Muscle layer of duodenum (tissue), 2 donors: ENCODE results near the gene CDH13.

Source experiments
- H3K27ac ChIP-seq: one replicate; pipeline ENCODE4 v1.7.0; 2013; ENCODE audit warnings: mild to moderate bottlenecking, low read length
- H3K27me3 ChIP-seq: one replicate; pipeline ENCODE4 v1.7.0; 2013; ENCODE audit warnings: low read depth, mild to moderate bottlenecking, control low read depth, low read length
- H3K36me3 ChIP-seq, 2 donors: one replicate each; pipeline ENCODE4 v1.7.0; 2013; ENCODE audit warnings: low read length in 2 of 2, control low read depth in 1 of 2, mild to moderate bottlenecking in 1 of 2; ENCODE audit not compliant: insufficient read depth in 2 of 2, control insufficient read depth in 1 of 2
- H3K4me1 ChIP-seq, 2 donors: one replicate each; pipeline ENCODE4 v1.7.0; 2013; ENCODE audit warnings: low read length in 2 of 2, mild to moderate bottlenecking in 2 of 2, control low read depth in 1 of 2, moderate library complexity in 1 of 2; ENCODE audit not compliant: insufficient read depth in 2 of 2, control insufficient read depth in 1 of 2
- H3K4me3 ChIP-seq, 2 donors: one replicate each; pipeline ENCODE4 v1.7.0; 2013; ENCODE audit warnings: low read length in 2 of 2, low read depth in 1 of 2, mild to moderate bottlenecking in 1 of 2
- H3K9me3 ChIP-seq, 2 donors: one replicate each; pipeline ENCODE4 v1.7.0; 2013; ENCODE audit warnings: low read length in 2 of 2, control low read depth in 1 of 2, mild to moderate bottlenecking in 1 of 2; ENCODE audit not compliant: control insufficient read depth in 1 of 2
- donor health status: healthy.

Gene CDH13

DNA sequence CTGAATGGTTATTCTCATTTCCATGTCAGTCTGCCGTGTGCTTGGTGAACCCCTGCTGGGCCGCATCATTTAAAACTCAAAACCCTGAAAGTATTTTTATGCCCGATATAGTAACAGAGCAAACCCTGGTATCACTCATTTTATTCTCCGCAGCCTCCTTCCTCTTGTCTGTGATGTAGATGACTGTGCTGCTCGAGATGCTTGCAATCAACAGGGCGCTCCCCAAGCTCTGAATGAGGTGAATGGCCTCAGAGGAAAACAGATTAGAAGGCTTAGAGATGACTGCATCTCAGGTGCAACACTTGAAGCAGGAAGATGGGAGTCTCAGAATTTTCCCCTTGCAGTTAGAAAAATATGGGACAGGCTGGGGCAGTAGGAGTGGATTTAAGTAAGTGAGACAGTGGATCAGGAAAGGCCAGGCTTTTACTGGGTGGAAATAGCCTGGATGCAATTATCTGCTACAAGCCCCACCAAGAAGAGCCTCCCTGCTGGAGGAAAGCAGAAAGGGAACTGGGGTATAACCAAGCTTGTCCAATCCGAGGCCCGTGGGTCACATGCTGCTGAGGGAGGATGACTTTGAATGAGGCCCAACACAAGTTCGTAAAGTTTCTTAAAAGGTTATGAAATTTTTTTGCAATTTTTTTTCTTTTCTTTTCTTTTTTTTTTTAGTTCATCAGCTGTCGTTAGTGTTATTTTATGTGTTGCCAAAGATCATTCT lies 166.9 kb downstream of the CDH13 start:
- H3K27ac ChIP-seq: no peak overlapping the region
- H3K4me3 ChIP-seq: no peak overlapping the region
- H3K36me3 ChIP-seq: no peaks in the 10 kb centered on the region
- no peaks in the 10 kb centered on the region for H3K27me3 ChIP-seq
- H3K9me3 ChIP-seq: no peaks in the 10 kb centered on the region
- no peaks in the 10 kb centered on the region for H3K4me1 ChIP-seq

DNA sequence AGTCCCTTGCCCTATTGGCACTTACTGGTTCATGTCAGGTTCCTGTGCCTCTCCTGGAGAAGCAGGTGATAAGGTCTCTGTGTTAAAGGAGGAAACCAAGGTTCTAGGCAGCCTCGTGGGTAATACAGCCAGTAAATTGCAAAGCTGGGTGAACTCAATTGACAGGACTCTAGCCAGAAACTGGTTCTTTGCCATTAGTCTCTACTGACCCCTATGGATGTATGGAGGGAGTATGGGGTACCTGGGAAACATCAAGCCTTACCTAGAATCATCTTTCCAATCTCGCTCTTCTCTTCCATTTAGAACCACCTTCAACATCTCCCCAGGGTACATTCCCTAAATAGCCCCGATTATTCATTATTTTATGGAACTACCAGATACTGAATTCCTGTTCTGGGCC lies 169.3 kb downstream of the CDH13 start:
- H3K27ac ChIP-seq: no peak overlapping the region
- no peaks in the 10 kb centered on the region for H3K27me3 ChIP-seq
- no peaks in the 10 kb centered on the region for H3K9me3 ChIP-seq
- H3K36me3 ChIP-seq: no peaks in the 10 kb centered on the region
- H3K4me1 ChIP-seq: no peaks in the 10 kb centered on the region
- no peak overlapping the region for H3K4me3 ChIP-seq

DNA sequence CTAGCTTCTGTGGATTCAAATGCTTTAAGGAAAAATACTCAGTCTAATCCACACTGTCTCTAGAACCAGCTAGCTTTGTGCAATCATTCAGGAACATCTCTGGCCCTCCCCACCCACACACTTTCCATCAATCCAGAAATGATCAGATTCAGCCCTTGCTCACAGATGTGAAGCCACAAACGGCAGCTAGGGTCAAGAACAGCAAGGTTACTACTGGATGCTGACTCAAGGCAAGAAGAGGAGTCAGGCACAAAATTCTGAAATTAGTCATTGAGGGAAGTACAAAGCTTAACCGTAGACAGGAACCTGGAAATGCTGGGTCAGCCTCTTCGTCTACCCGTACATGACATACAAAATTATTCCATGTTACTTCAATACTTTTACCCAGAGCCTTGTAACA lies 174.6 kb downstream of the CDH13 start:
- no peaks in the 10 kb centered on the region for H3K9me3 ChIP-seq
- H3K4me3 ChIP-seq: no peak overlapping the region
- H3K27me3 ChIP-seq: no peaks in the 10 kb centered on the region
- no peaks in the 10 kb centered on the region for H3K36me3 ChIP-seq
- no peaks in the 10 kb centered on the region for H3K4me1 ChIP-seq
- H3K27ac ChIP-seq: no peak overlapping the region

DNA sequence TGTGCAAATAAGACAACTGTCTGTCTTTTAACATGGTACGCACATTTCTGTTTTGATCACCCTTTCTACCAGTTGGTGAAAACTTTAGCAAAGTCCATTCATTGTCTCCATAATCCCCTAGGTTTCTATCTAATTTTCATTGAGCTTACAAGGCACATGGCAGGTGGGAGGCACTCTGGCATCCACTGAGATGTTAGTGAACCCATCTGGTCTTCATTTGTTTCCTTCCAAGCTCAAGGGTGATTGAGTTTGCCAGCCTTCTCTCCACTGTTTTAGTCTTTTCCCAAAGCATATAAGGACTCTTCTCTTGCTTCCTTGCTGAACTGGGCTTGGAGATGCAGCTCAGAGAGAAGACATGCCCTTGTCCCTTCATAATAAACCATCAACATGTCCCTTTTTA lies 179.1 kb downstream of the CDH13 start:
- Histone ChIP-seq H3K27ac (no peak overlapping the region), H3K4me1 (no peaks in the 10 kb centered on the region), H3K36me3 (no peaks in the 10 kb centered on the region), H3K27me3 (no peaks in the 10 kb centered on the region), H3K9me3 (no peaks in the 10 kb centered on the region), H3K4me3 (no peak overlapping the region)

DNA sequence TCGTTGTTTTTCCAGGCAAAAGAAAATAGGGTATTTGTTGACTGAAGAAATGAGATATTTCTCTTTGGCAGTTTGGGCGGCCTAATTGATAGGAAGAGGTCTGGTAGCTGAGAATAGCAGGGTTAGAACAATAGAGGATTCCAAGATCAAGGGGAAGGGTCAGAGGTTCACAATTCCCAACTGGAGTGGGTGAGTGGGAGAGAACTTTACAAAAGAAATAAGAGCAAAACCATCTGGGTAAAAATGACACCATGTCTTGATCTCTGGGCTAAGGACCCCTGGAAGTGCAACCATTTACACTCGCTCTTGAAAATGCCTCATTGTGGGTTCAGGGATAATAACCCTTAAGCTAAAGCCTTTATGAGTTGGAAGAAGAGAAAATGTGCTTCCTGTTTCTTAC lies 180.5 kb downstream of the CDH13 start:
- Histone ChIP-seq H3K9me3 (no peaks in the 10 kb centered on the region), H3K36me3 (no peaks in the 10 kb centered on the region), H3K4me3 (no peak overlapping the region), H3K4me1 (no peaks in the 10 kb centered on the region), H3K27ac (no peak overlapping the region), H3K27me3 (no peaks in the 10 kb centered on the region)

DNA sequence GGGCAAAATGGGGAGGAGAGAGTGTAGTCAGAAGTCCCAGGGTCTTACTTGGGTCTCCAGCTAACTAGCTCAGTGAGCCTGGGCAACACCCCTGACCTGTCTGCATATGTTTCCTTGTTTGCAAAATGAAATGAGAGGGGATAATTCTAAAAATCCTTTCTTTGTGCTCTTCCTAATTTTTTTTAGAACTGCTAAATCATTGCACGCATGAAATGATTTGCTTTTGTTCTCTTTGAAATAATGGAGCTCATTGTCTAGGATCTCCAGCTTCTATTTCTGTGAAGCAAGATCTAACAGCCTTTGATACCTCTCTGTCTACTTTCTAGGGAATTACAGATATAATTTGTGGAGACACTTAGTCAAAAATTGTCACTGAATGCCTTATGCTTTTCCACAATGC lies 181.3 kb downstream of the CDH13 start:
- H3K4me3 ChIP-seq: no peak overlapping the region
- no peak overlapping the region for H3K27ac ChIP-seq

DNA sequence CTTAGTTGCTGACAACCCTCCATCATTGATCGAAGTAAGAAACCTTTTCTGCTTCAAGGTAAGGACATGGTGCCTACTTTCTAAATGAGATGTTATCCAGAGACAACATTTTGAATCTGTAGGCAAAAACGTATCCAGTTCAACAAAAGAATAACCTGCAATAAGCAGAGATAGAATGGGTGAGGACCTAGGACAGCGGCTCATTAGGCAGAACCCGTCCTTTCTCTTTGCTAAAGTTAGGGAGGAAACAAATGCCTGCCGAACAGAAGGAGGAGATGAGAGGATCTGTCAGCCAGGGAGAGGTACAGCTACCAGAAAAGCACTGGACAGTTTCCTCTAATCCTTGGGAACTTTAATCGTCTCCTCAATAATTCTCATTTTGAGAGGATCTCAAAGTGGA lies 183.3 kb downstream of the CDH13 start:
- no peaks in the 10 kb centered on the region for H3K36me3 ChIP-seq
- H3K27ac ChIP-seq: no peak overlapping the region
- H3K9me3 ChIP-seq: no peaks in the 10 kb centered on the region
- no peaks in the 10 kb centered on the region for H3K27me3 ChIP-seq
- no peaks in the 10 kb centered on the region for H3K4me1 ChIP-seq
- no peak overlapping the region for H3K4me3 ChIP-seq

More for the DNA sequence above, 181.3 kb downstream of the CDH13 start:
- Histone ChIP-seq H3K36me3 (no peaks in the 10 kb centered on the region), H3K9me3 (no peaks in the 10 kb centered on the region), H3K27me3 (no peaks in the 10 kb centered on the region), H3K4me1 (no peaks in the 10 kb centered on the region)

DNA sequence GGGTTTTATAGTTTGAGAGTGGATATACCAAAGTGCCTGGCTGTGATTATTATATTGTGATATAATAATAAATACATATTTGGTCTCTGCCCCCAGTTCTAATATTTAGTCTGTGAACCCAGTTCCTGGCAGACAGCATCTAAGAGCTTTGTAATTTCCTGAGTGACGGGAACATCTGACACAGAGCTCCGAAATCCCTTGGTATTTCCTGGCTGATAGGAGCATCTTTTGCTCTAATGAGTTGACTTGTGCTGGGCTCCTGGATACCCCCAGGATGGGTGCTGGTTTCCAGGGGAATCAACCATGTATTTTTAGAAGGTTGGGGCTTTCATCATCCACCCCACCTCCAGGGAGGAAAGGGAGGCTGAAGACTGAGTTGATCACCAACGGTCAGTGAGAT lies 187.3 kb downstream of the CDH13 start:
- no peaks in the 10 kb centered on the region for H3K36me3 ChIP-seq
- no peaks in the 10 kb centered on the region for H3K9me3 ChIP-seq
- H3K27me3 ChIP-seq: no peaks in the 10 kb centered on the region
- H3K4me1 ChIP-seq: no peaks in the 10 kb centered on the region
- H3K27ac ChIP-seq: no peak overlapping the region
- no peak overlapping the region for H3K4me3 ChIP-seq

DNA sequence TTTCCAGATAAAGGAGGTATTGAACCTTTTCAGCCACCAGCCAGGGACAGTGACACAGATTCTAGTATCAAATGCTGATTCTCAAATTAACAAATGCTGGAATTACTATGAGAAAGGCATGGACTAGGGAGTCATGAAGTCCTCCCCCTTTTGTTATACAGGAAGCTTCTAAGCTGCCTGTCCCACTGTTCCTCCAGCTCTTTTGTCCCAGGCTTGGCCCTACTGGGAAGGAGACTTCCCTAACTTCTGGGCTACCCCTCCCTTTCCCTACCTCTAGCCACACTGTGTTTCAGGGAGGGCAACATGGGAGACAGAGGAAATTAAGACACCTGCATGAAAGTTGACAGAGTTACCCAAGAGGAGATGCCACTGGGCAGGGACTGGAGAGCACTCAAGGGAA lies 192.5 kb downstream of the CDH13 start:
- H3K27me3 ChIP-seq: no peaks in the 10 kb centered on the region

DNA sequence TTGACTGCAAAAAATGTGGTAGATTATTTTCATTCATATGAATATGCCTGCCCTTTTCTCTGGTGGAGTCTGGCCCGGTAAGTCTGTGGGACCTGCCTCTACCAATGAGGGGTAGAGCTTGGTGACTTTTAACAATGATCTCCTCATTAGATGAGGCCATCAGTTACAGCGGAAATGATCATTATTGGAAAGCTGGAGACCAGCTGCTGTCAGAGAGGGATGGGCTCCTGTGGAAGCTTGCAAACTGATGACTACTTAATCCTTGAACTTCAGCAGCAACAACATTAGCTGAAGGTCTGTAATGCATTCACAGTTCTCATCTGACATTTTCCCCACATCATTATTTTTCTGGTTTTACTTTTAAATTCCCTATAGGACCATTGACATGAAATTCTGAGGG lies 194.1 kb downstream of the CDH13 start:
- H3K36me3 ChIP-seq: no peaks in the 10 kb centered on the region
- H3K27ac ChIP-seq: no peak overlapping the region
- H3K4me1 ChIP-seq: no peaks in the 10 kb centered on the region
- H3K27me3 ChIP-seq: no peaks in the 10 kb centered on the region
- peaks cover 0 to 5% of the 10 kb centered on the region in 2 donors for H3K9me3 ChIP-seq
- H3K4me3 ChIP-seq: no peak overlapping the region

More for the DNA sequence above, 192.5 kb downstream of the CDH13 start:
- Histone ChIP-seq H3K27ac (no peak overlapping the region), H3K36me3 (no peaks in the 10 kb centered on the region), H3K4me1 (no peaks in the 10 kb centered on the region), H3K9me3 (no peaks in the 10 kb centered on the region), H3K4me3 (no peak overlapping the region)

DNA sequence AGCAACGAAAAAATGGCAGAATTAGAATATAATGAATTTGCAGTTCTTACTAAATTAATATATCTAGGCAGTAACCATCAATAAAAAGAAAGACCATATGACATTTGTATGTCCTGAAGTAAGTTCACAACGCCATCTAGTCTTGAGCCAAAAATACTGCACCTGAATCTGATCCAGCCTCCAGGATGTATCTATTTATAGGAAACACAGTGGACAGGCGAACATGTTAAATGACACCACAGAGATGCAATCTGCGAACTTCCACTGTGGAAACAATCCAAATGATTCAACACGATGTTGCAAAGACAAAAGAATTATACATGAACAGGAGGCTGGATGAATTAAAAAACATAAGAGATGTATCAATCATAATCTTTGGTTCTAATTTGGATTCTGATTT lies 197.6 kb downstream of the CDH13 start:
- Histone ChIP-seq H3K36me3 (no peaks in the 10 kb centered on the region), H3K9me3 (peaks cover 0 to 5% of the 10 kb centered on the region in 2 donors), H3K27ac (no peak overlapping the region), H3K4me3 (no peak overlapping the region), H3K4me1 (no peaks in the 10 kb centered on the region), H3K27me3 (no peaks in the 10 kb centered on the region)

DNA sequence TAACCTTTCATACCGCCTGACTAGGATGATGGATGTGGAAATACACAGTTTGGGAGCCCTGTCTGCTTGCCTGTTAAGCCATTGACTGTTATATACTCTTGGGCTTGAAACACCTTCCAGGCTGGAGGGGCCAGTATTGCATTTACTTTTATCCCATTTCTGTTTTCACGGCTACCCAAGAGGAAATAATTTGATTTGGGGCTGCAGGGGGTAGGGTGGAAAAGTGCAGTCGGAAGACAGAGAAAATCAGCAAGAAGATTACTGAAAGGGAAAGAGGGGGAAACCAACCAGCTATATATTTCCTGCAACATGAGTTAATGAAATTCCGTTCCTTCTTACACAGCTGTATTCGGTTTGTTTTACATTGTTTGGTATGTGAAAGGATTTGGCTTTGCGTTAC lies 202.5 kb downstream of the CDH13 start:
- Histone ChIP-seq H3K36me3 (no peaks in the 10 kb centered on the region), H3K9me3 (peaks cover 0 to 5% of the 10 kb centered on the region in 2 donors), H3K4me3 (no peak overlapping the region), H3K27me3 (no peaks in the 10 kb centered on the region), H3K27ac (no peak overlapping the region), H3K4me1 (no peaks in the 10 kb centered on the region)
